ENCODE data around the gene PRPF8. TPM values are rescaled to one million over a fixed set of nuclear protein-coding genes. Genes with fewer than 3 reads are reported as not detected.

Gene PRPF8
- polyA plus RNA-seq, 3 donors, result 53.3 to 128 (median 78.0) TPM

DNA sequence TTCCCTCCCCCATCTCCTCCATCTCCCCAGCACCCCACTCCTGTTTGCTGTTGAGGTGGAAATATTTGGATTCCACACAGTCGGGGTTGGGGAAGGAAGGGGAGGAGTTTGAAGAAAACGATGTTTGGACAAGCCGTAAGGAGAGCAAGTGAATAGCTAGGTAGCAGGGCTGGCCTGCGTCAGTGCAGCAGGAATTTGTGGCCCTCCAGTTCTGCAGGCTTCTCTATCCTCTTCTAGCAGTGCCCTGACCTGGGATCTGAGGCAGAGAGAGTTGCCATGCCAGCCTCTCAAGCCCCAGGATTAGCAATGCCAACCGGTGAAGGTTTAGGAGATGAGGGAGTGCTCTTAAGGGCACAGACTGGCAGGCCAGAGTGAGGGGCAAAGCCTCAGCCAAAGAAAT, 13.0 kb upstream of the PRPF8 start:
- Histone ChIP-seq H2AFZ (ENCODE audit: insufficient read depth, low read depth, low read length, poor library complexity, severe bottlenecking) (no peak overlapping the region), H3K4me2 (replicated peaks; ENCODE audit: extremely low read depth, low read length, poor library complexity, severe bottlenecking) (no peak overlapping the region)
- no peaks in the 10 kb centered on the region for H3K36me3 Mint-ChIP-seq

GRCh38 chr17:1695365-1695764, 10.7 kb upstream of the PRPF8 start:
- H3K4me1 Mint-ChIP-seq, result no peaks in the 10 kb centered on the region
- no peak for TF ChIP-seq CTCF (IDR thresholded peaks at IDR 0.05)
- H3K4me3 Mint-ChIP-seq, result no peak overlapping the region
- H3K27ac Mint-ChIP-seq, result no peak overlapping the region
- H2AFZ ChIP-seq (ENCODE audit: insufficient read depth, low read depth, low read length, poor library complexity, severe bottlenecking), result no peak overlapping the region
- H3K79me2 ChIP-seq (ENCODE audit: insufficient read depth, low read length), result no peaks in the 10 kb centered on the region
- H3K9ac ChIP-seq (ENCODE audit: insufficient read depth, low read length, poor library complexity, severe bottlenecking), result no peak overlapping the region
- no peaks in the 10 kb centered on the region for H3K36me3 Mint-ChIP-seq
- H3K9me3 ChIP-seq (replicated peaks in 1 of 2; ENCODE audit: control insufficient read depth in 1 of 2, insufficient read depth in 1 of 2, low read length in 2 of 2), result peaks cover 0 to 3% of the 10 kb centered on the region in 2 donors
- no peak overlapping the region for H3K27ac ChIP-seq (ENCODE audit: low read depth in 1 of 2, low read length in 2 of 2)
- no peak overlapping the region for H3K4me3 ChIP-seq (replicated peaks in 1 of 3; ENCODE audit: low read depth in 2 of 3, low read length in 3 of 3)
- H3K27me3 ChIP-seq (ENCODE audit: control insufficient read depth in 2 of 2, insufficient read depth in 2 of 2, low read length in 2 of 2), result no peaks in the 10 kb centered on the region
- H4K20me1 ChIP-seq (ENCODE audit: insufficient read depth, low read length), result no peaks in the 10 kb centered on the region
- no peaks in the 10 kb centered on the region for H3K4me1 ChIP-seq (ENCODE audit: control insufficient read depth in 1 of 2, insufficient read depth in 2 of 2, low read length in 2 of 2)
- DNase-seq, result no peak
- H3K27me3 Mint-ChIP-seq (ENCODE audit: low read depth in 3 of 3), result peaks cover 2 to 7% (median 2%) of the 10 kb centered on the region in 3 donors
- H3K4me2 ChIP-seq (replicated peaks; ENCODE audit: extremely low read depth, low read length, poor library complexity, severe bottlenecking), result no peak overlapping the region
- intact Hi-C loops (cut with micrococcal nuclease), result no loop called here
- no peaks in the 10 kb centered on the region for H3K36me3 ChIP-seq (replicated peaks in 1 of 2; ENCODE audit: control insufficient read depth in 1 of 2, insufficient read depth in 2 of 2, low read length in 2 of 2)
- peaks cover 2 to 7% (median 5%) of the 10 kb centered on the region in 7 donors for H3K9me3 Mint-ChIP-seq
- 100% methylated on average over 1 of the region's 8 CpGs for WGBS (ENCODE audit: insufficient coverage)

More for the DNA sequence above, 13.0 kb upstream of the PRPF8 start:
- no peak overlapping the region for H3K4me3 ChIP-seq (replicated peaks in 1 of 3; ENCODE audit: low read depth in 2 of 3, low read length in 3 of 3)
- no peak for TF ChIP-seq CTCF (IDR thresholded peaks at IDR 0.05)
- no peaks in the 10 kb centered on the region for H4K20me1 ChIP-seq (ENCODE audit: insufficient read depth, low read length)
- H3K27me3 ChIP-seq (ENCODE audit: control insufficient read depth in 2 of 2, insufficient read depth in 2 of 2, low read length in 2 of 2), result no peaks in the 10 kb centered on the region
- no peak overlapping the region for H3K9ac ChIP-seq (ENCODE audit: insufficient read depth, low read length, poor library complexity, severe bottlenecking)
- Mint-ChIP-seq H3K27ac (no peak overlapping the region), H3K4me3 (no peak overlapping the region), H3K27me3 (ENCODE audit: low read depth in 3 of 3) (peaks cover 2% of the 10 kb centered on the region in 3 donors), H3K9me3 (peaks cover 0 to 2% (median under 1%) of the 10 kb centered on the region in 7 donors), H3K4me1 (no peaks in the 10 kb centered on the region)
- 59% methylated on average over 4 of the region's 5 CpGs for WGBS (ENCODE audit: insufficient coverage)
- DNase-seq, result no peak
- H3K79me2 ChIP-seq (ENCODE audit: insufficient read depth, low read length), result no peaks in the 10 kb centered on the region
- H3K36me3 ChIP-seq (replicated peaks in 1 of 2; ENCODE audit: control insufficient read depth in 1 of 2, insufficient read depth in 2 of 2, low read length in 2 of 2), result no peaks in the 10 kb centered on the region
- intact Hi-C loops (cut with micrococcal nuclease), result no loop called here
- no peak overlapping the region for H3K27ac ChIP-seq (ENCODE audit: low read depth in 1 of 2, low read length in 2 of 2)
- no peaks in the 10 kb centered on the region for H3K4me1 ChIP-seq (ENCODE audit: control insufficient read depth in 1 of 2, insufficient read depth in 2 of 2, low read length in 2 of 2)
- H3K9me3 ChIP-seq (replicated peaks in 1 of 2; ENCODE audit: control insufficient read depth in 1 of 2, insufficient read depth in 1 of 2, low read length in 2 of 2), result no peaks in the 10 kb centered on the region

Data from CD14-positive monocyte (primary cell).